Activated CD4-positive, alpha-beta T cell treated with anti-CD3 and anti-CD28 coated beads for 48 hours (primary cell): ENCODE results near the gene SEMA6D.
"Not testable (repeated sequence)": the region's sequence is repeated elsewhere in the genome, so short reads cannot be mapped to it uniquely, and the experiment has no call there.

Experiments used
- DNase-seq: peaks from one replicate; pipeline ENCODE4 v3.0.0-alpha.2; 2020

The SEMA6D gene

DNA sequence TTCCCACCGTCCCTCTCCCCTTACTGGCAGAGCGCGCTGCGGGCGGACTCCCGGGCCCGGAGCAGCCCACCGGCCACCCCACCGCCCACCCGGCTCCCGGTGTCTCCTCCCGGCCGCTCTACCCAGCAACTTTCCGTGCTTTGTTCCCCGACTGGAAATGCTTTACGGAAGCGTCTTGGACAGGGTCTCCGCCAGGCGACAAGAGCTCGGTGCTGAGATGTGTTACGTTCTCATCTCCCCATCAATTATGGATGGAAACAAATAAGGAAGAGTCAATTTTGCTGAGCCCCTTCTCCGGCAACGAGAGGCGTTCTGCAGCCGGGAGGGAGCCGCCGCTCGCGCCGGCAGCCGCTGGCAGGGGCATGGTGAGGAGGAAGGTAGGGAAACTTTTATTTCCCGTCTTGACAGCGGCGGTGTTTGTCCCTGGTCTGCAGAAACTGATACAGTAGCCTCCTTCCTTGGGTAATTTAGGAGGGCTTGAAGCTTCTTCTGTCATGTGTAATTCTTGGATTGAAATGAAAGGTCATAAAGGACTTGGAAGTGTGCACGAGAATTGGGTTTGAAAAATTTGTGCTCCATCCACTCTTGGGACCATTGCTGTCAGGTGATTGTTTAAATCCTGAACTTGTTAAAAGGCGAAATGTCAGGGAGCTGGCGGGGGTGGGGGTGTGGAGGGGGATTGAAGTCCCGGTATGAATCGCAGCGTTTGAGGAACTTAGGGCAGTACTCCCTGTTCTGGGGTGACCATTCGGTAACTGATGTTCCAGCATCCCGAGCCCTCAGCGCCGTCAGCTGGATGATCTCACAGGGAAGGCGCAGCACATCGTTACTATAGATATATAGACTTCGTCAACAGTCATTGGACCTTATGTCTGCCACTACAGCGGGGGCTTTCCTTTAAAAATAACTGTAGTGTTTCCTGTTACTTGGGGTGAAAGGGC is 1.5 kb downstream of the SEMA6D start:
- no peak for DNase-seq

GRCh38 chr15:47719730-47720129 is 2.4 kb downstream of the SEMA6D start:
- DNase-seq: no peak

DNA sequence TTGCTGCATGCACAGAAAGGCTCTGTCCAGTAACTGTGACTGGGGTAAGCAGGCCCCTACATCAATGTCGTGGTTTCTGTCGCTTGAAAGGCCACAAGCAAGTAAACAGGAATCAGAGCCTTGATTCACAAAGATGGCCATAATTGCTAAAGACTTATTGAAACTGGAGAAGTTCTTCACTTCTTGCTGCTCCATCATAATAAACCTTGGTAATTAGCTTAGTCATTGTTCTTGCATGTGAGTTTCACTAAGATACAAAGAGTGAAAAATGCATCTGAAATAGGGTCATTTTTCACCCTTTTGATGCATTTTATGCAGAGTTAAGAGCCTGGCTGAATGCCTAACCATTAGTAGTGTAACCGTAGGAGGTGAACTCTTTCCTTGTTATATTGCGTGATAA is 3.2 kb downstream of the SEMA6D start:
- DNase-seq: no peak

DNA sequence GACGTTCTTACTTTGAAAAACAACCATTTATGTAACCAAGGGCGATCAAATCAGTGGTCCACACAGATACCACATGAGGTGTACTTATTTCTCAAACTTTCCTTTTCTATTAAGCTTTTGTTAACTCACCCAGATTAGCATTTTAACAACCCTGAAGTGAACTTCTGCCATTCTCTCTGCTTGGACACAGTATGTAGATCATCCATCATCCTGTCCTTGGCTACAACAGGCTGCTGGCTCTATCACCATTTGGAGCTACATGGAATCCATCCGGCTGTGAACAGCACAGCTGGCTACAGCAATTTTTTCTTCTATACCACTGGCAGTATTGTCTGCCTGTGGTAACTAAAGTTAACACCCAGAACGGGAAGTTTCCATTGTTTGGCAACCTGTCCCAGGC is 4.4 kb downstream of the SEMA6D start:
- no peak for DNase-seq

- no peak for DNase-seq
Measured at GRCh38 chr15:47724346-47724745, 7.0 kb downstream of the SEMA6D start.

GRCh38 chr15:47725051-47725450 is 7.7 kb downstream of the SEMA6D start:
- no peak for DNase-seq

GRCh38 chr15:47725906-47726305 is 8.6 kb downstream of the SEMA6D start:
- no peak for DNase-seq

GRCh38 chr15:47726399-47726823 is 9.1 kb downstream of the SEMA6D start:
- no peak for DNase-seq

DNA sequence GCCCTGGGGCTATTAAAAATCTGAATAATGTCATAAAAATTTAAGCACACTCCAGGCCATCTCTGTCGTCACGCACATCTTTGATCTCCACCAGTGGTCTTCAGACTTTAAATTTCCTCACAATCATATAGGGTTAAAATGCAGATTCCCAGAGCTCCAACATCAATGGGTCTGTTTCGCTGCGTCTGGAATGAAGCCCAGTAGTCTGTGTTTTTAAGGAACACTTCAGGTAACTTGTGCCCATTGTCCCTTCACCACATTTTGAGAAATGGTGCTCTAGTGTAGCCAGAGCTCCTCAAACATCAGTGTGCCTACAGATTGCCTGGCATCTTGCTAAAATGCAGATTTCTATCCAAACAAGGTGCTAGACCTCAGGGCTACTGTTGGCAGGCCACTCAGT is 9.8 kb downstream of the SEMA6D start:
- no peak for DNase-seq

DNA sequence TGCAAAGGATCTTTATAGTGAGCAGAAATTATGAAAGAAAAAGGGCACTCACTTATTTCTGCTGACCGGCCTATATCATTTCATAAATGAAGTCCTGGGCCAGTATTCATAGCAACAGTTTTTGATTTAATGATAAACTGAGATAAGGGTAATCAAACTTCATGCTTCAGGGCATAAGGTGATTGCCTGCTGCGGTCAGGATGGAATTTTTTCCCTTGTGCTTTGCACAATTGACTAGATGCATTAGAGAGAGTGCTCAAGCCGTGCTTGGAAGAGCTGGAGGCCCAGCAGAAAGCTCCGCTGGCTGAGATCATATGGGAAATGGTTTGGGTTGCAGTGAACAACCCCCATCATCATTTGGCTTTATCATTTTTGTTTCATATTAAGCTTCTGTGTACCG is 10.4 kb downstream of the SEMA6D start:
- DNase-seq: no peak

DNA sequence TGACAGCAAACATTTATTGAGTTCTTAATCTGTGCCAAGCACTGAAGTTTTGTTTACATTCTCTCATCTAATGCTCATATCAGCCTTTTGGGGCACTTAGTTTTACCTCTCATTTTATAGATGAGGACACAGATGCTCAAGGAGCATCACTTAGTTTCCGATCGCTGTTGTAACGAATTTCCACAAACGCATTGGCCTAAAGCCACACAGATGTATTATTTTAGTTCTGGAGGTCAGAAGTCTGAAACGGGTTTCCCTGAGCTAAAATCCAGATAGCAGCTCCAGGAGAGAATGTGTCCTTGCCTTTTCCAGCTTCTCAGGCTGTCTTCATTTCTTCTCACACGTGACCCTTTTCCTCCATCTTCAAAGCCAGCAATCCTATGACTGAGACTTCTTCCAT is 11.1 kb downstream of the SEMA6D start:
- no peak for DNase-seq

DNA sequence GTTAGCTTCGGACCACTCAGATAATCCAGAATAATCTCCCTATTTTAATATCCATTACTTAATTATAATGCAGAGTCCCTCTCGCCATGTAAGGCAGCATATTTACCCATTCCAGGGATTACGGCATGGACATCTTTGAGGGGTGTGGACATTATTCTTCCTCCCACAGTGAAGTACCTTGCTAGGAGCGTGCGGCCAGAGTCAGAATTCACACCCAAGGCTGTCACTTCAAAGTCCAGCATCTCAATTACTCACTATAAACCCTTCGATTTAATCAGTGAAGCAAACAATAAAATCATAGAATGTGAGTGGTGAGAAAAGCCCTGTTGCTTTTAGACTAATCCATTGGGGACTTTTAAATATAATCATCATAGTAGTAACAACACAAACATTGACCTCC is 11.6 kb downstream of the SEMA6D start:
- DNase-seq: no peak

DNA sequence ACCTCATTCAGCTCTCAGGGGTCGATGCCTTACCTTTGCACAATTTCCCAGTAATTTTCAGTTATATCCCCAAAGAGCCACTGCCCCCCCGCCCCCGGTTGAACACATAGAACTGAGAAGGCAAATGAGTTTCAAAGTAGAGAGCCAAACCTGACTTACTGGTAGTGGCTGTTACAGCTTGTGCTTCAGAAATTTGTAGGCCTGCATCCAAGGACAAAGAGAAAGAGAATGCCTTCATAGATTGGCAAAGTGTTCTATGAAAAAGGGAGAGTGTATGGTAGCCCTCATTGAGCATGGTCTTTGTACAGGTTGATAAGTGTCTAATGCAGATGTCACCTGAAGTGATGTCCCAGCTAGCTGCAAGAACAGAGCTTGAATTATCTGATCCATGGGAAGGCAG is 13.9 kb downstream of the SEMA6D start:
- no peak for DNase-seq

GRCh38 chr15:47732248-47732647 is 14.9 kb downstream of the SEMA6D start:
- no peak for DNase-seq

DNA sequence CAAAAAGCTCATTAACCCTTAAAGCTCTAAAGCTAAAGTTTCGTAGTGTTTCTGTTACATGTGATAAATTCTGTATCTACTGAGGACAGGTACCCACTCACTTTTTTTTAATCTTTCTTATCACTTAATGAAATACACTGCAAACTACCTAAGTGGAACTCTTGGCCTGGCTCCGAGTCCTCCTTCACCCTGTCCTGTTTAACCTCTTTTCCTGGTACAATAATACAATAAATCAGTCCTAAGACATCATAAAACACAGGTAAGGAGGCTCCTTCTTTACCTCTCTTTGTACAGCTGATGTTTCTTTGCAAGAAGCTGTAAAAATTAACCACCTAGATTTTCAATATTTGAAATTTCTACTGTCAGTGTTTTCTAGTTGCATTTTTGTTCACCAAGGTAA is 15.8 kb downstream of the SEMA6D start:
- no peak for DNase-seq

DNA sequence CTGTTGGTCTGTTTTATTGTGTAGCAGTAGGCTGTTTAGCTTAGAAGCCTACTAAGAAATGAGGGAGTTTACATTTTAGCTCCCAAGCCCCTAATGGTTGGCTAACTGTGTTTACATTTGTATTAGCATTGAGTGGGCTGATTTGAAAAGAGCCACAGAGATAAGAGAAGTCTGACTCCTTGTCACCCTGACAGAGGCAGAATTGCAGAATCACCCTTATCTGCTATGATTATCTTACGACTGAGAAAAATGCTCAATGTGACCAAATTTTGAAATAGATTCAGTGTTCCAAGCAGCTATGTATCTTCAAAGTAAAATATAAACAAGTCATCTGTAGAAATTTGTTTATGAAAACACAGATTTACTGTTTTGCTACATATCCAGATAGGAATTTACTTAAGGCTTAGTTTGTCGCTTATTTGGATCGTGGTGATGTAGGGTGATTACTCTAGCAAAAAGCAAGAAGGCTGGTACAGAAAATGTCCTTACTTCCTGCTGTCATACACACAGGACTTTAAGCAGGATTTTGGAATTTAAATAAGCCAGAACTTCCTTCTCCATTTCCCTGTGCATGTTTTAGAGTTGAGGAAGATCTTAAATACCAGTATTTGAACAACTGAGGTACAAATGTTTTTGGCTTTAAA is 19.0 kb downstream of the SEMA6D start:
- DNase-seq: no peak

GRCh38 chr15:47737477-47737876 is 20.2 kb downstream of the SEMA6D start:
- DNase-seq: no peak

- DNase-seq: not testable (repeated sequence)
Measured at GRCh38 chr15:47738144-47738825, 21.0 kb downstream of the SEMA6D start.

DNA sequence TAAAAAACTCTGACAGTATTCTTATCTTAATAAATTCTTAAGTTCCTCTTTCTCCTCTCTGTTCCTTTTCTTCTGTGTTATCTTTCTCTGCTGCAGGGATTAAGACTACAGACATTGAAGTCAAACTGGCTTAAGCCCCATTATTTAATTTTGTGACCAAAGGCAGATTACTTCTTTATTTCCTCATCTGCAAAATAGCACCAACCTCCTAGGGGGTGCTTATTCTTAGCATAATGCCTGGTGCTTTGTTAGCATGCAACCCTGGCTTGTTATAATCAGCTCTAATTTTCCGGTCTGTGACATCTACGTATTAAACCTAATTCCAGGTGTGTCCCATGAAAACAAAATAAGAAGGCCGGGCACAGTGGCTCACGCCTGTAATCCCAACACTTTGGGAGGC is 23.8 kb downstream of the SEMA6D start:
- no peak for DNase-seq

- no peak for DNase-seq
Measured at GRCh38 chr15:47741907-47742306, 24.6 kb downstream of the SEMA6D start.

- no peak for DNase-seq
Measured at GRCh38 chr15:47742334-47742733, 25.0 kb downstream of the SEMA6D start.

GRCh38 chr15:47742742-47743141 is 25.4 kb downstream of the SEMA6D start:
- DNase-seq: no peak

- DNase-seq: no peak
Measured at GRCh38 chr15:47743385-47743784, 26.1 kb downstream of the SEMA6D start.

DNA sequence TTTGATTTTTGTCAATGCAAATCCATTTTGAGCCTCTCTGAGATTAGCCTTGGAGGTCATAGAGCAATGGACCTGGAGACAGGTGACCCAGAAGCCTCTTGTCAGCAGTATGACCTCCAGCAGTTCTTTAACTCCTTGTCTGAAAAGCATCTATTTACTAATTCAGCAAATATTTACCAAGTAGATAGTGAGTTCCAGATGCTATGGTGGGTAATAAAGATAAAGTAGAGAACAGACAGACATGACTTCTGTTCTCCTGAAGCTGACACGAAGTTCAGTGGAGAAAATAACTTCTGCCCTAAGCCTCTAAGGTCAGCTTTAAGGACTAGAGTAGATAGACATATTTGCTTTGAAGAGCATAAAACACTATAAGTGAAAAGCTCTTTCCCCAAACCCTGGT is 26.6 kb downstream of the SEMA6D start:
- no peak for DNase-seq
